Tibial artery (tissue), 4 donors: ENCODE measurements around the gene MYRIP.
"Not testable (repeated sequence)": the region's sequence is repeated elsewhere in the genome, so short reads cannot be mapped to it uniquely, and the experiment has no call there.

ENCODE experiments used
- DNase-seq, 2 donors: peaks; one replicate each; pipeline ENCODE4 v3.0.0-alpha.2; 2019
- H3K27ac ChIP-seq, 2 donors: fragments of 200-600 bp; sonication (generic) in 1 of 2; 1 replicate in 1 of 2; 2 replicates in 1 of 2; pipeline ENCODE4 v1.5.1; 2018 to 2019; ENCODE audit warnings: mild to moderate bottlenecking in 1 of 2
- H3K27me3 ChIP-seq, 2 donors: fragments of 200-600 bp; sonication (generic) in 1 of 2; one replicate each; pipeline versions ENCODE4 v1.5.1 to v1.6.0; 2016 to 2019
- H3K36me3 ChIP-seq, 3 donors: fragments of 200-600 bp; sonication (generic) in 2 of 3; one replicate each; pipeline ENCODE4 v1.5.1; 2016 to 2019; ENCODE audit warnings: mild to moderate bottlenecking in 2 of 3
- H3K4me1 ChIP-seq, 4 donors: fragments of 200-600 bp; sonication (generic) in 2 of 4; 1 replicate in 3 of 4; 2 replicates in 1 of 4; pipeline ENCODE4 v1.5.1; 2016 to 2019
- H3K4me3 ChIP-seq, 2 donors: fragments of 200-600 bp; sonication (generic) in 1 of 2; 1 replicate in 1 of 2; 2 replicates in 1 of 2; pipeline ENCODE4 v1.5.1; 2018 to 2019; ENCODE audit warnings: mild to moderate bottlenecking in 2 of 2
- H3K9me3 ChIP-seq, 3 donors: fragments of 200-600 bp; sonication (generic) in 1 of 3; one replicate each; pipeline ENCODE4 v1.5.1; 2016 to 2019
- CTCF ChIP-seq, 2 experiments: fragments of 200-600 bp in 1 of 2; fragments of 450-650 bp in 1 of 2; IDR thresholded peaks; one replicate each; pipeline ENCODE4 v1.5.1; 2017 to 2019; ENCODE audit warnings: antibody characterized with exemption in 2 of 2, mild to moderate bottlenecking in 1 of 2, moderate library complexity in 1 of 2
- intact Hi-C: fragments of 100-400 bp; cut with DNase I; formaldehyde crosslinking; loops from one replicate; pipeline ENCODE4 v1.15.0; 2023; ENCODE audit warnings: low total_unique reads

MYRIP gene

GRCh38 chr3:39766433-39766832 is 43.0 kb upstream of the MYRIP start:
- intact Hi-C loops: no loop called here
- no peak for DNase-seq
- TF ChIP-seq CTCF (IDR thresholded peaks at IDR 0.05): no peak
- Histone ChIP-seq H3K27ac (no peak overlapping the region), H3K4me1 (no peaks in the 10 kb centered on the region), H3K27me3 (no peaks in the 10 kb centered on the region), H3K4me3 (no peak overlapping the region), H3K36me3 (no peaks in the 10 kb centered on the region), H3K9me3 (no peaks in the 10 kb centered on the region)

- H3K4me3 ChIP-seq: not testable (repeated sequence)
These were observed 42.5 kb upstream of the MYRIP start for GRCh38 chr3:39766909-39767308.

GRCh38 chr3:39778168-39778567 is 31.2 kb upstream of the MYRIP start:
- H3K36me3 ChIP-seq, H3K4me3 ChIP-seq, H3K27me3 ChIP-seq, H3K9me3 ChIP-seq, intact Hi-C loops, H3K27ac ChIP-seq, DNase-seq, H3K4me1 ChIP-seq: not testable (repeated sequence)

More at GRCh38 chr3:39766909-39767308, 42.5 kb upstream of the MYRIP start:
- H3K27me3 ChIP-seq, H3K36me3 ChIP-seq, DNase-seq, intact Hi-C loops, H3K27ac ChIP-seq, H3K4me1 ChIP-seq, H3K9me3 ChIP-seq: not testable (repeated sequence)

- Histone ChIP-seq H3K9me3 (no peaks in the 10 kb centered on the region), H3K4me3 (no peak overlapping the region), H3K4me1 (no peaks in the 10 kb centered on the region), H3K27me3 (no peaks in the 10 kb centered on the region), H3K36me3 (no peaks in the 10 kb centered on the region), H3K27ac (no peak overlapping the region)
- intact Hi-C loops: no loop called here
- no peak for DNase-seq
- no peak for TF ChIP-seq CTCF (IDR thresholded peaks at IDR 0.05)
These were observed 29.7 kb upstream of the MYRIP start for GRCh38 chr3:39779511-39780230.

GRCh38 chr3:39780352-39780751 is 29.1 kb upstream of the MYRIP start:
- no peak for DNase-seq
- Histone ChIP-seq H3K4me3 (no peak overlapping the region), H3K36me3 (no peaks in the 10 kb centered on the region), H3K4me1 (no peaks in the 10 kb centered on the region), H3K27me3 (no peaks in the 10 kb centered on the region), H3K27ac (no peak overlapping the region), H3K9me3 (no peaks in the 10 kb centered on the region)
- TF ChIP-seq CTCF (IDR thresholded peaks at IDR 0.05): no peak
- intact Hi-C loops: no loop called here

GRCh38 chr3:39781025-39781424 is 28.4 kb upstream of the MYRIP start:
- no peak for DNase-seq
- TF ChIP-seq CTCF (IDR thresholded peaks at IDR 0.05): no peak
- intact Hi-C loops: no loop called here
- Histone ChIP-seq H3K4me1 (no peaks in the 10 kb centered on the region), H3K27me3 (no peaks in the 10 kb centered on the region), H3K4me3 (no peak overlapping the region), H3K9me3 (no peaks in the 10 kb centered on the region), H3K36me3 (no peaks in the 10 kb centered on the region), H3K27ac (no peak overlapping the region)

- intact Hi-C loops: no loop called here
- H3K27ac ChIP-seq: no peak overlapping the region
- DNase-seq: no peak
These were observed 27.8 kb upstream of the MYRIP start for GRCh38 chr3:39781632-39782031.

More at GRCh38 chr3:39781632-39782031, 27.8 kb upstream of the MYRIP start:
- no peaks in the 10 kb centered on the region for H3K27me3 ChIP-seq
- H3K4me1 ChIP-seq: no peaks in the 10 kb centered on the region
- H3K36me3 ChIP-seq: no peaks in the 10 kb centered on the region
- H3K9me3 ChIP-seq: no peaks in the 10 kb centered on the region
- H3K4me3 ChIP-seq: no peak overlapping the region
- no peak for TF ChIP-seq CTCF (IDR thresholded peaks at IDR 0.05)
